Nephron (organoid): ENCODE measurements around the gene FSIP2.

Experiments used
- H3K27ac Mint-ChIP-seq, 3 experiments: 2 replicates each; pipeline ENCODE4 v1.8.0; 2020; ENCODE audit warnings: mixed read lengths in 3 of 3, mild to moderate bottlenecking in 2 of 3, moderate library complexity in 1 of 3
- H3K27me3 Mint-ChIP-seq: 2 replicates; pipeline ENCODE4 v1.8.0; 2021; ENCODE audit warnings: low read depth, mild to moderate bottlenecking, moderate library complexity, mixed read lengths
- H3K36me3 Mint-ChIP-seq: 2 replicates; pipeline ENCODE4 v1.8.0; 2020; ENCODE audit warnings: low read depth, mixed read lengths
- H3K4me1 Mint-ChIP-seq: 2 replicates; pipeline ENCODE4 v1.8.0; 2020; ENCODE audit warnings: mixed read lengths
- H3K4me3 Mint-ChIP-seq, 3 experiments: 2 replicates each; pipeline ENCODE4 v1.8.0; 2020; ENCODE audit warnings: mild to moderate bottlenecking in 3 of 3, mixed read lengths in 3 of 3, moderate library complexity in 2 of 3
- H3K9me3 Mint-ChIP-seq: 2 replicates; pipeline ENCODE4 v1.8.0; 2020; ENCODE audit warnings: mixed read lengths
- CTCF ChIP-seq, 3 experiments: fragments of 200-600 bp; sonication (generic); IDR thresholded peaks; one replicate each; pipeline ENCODE4 v1.5.0; 2021; ENCODE audit warnings: antibody characterized with exemption in 3 of 3; ENCODE audit not compliant: unreplicated experiment in 3 of 3

The FSIP2 gene

GRCh38 chr2:185790361-185790760, 51.8 kb downstream of the FSIP2 start:
- Mint-ChIP-seq H3K27ac (no peak overlapping the region), H3K4me3 (no peak overlapping the region), H3K4me1 (peaks cover 6% of the 10 kb centered on the region), H3K36me3 (peaks cover 12% of the 10 kb centered on the region), H3K27me3 (no peaks in the 10 kb centered on the region), H3K9me3 (no peaks in the 10 kb centered on the region)
- no peak for TF ChIP-seq CTCF (IDR thresholded peaks at IDR 0.05; ENCODE audit: unreplicated experiment in 3 of 3)

GRCh38 chr2:185793532-185794345, 55.1 kb downstream of the FSIP2 start:
- Mint-ChIP-seq H3K9me3 (no peaks in the 10 kb centered on the region), H3K27me3 (no peaks in the 10 kb centered on the region), H3K4me1 (no peaks in the 10 kb centered on the region), H3K36me3 (peaks cover 18% of the 10 kb centered on the region), H3K4me3 (no peak overlapping the region), H3K27ac (no peak overlapping the region)
- no peak for TF ChIP-seq CTCF (IDR thresholded peaks at IDR 0.05; ENCODE audit: unreplicated experiment in 3 of 3)

GRCh38 chr2:185796758-185797157, 58.2 kb downstream of the FSIP2 start:
- H3K4me1 Mint-ChIP-seq = no peaks in the 10 kb centered on the region
- TF ChIP-seq CTCF (IDR thresholded peaks at IDR 0.05; ENCODE audit: unreplicated experiment in 3 of 3) = no peak
- H3K27me3 Mint-ChIP-seq = no peaks in the 10 kb centered on the region
- peaks cover 15% of the 10 kb centered on the region for H3K36me3 Mint-ChIP-seq
- H3K9me3 Mint-ChIP-seq = no peaks in the 10 kb centered on the region
- H3K4me3 Mint-ChIP-seq = no peak overlapping the region
- no peak overlapping the region for H3K27ac Mint-ChIP-seq

- no peaks in the 10 kb centered on the region for H3K27me3 Mint-ChIP-seq
- no peaks in the 10 kb centered on the region for H3K4me1 Mint-ChIP-seq
- H3K4me3 Mint-ChIP-seq = no peak overlapping the region
- peaks cover 5% of the 10 kb centered on the region for H3K36me3 Mint-ChIP-seq
- no peak for TF ChIP-seq CTCF (IDR thresholded peaks at IDR 0.05; ENCODE audit: unreplicated experiment in 3 of 3)
- no peak overlapping the region for H3K27ac Mint-ChIP-seq
- H3K9me3 Mint-ChIP-seq = peaks cover 24% of the 10 kb centered on the region
Observed at GRCh38 chr2:185802926-185803325, 64.3 kb downstream of the FSIP2 start.

- H3K27me3 Mint-ChIP-seq = no peaks in the 10 kb centered on the region
- H3K9me3 Mint-ChIP-seq = peaks cover 35% of the 10 kb centered on the region
- no peak overlapping the region for H3K27ac Mint-ChIP-seq
- no peak overlapping the region for H3K4me3 Mint-ChIP-seq
- TF ChIP-seq CTCF (IDR thresholded peaks at IDR 0.05; ENCODE audit: unreplicated experiment in 3 of 3) = no peak
- peaks cover 6% of the 10 kb centered on the region for H3K36me3 Mint-ChIP-seq
- H3K4me1 Mint-ChIP-seq = no peaks in the 10 kb centered on the region
Observed at GRCh38 chr2:185806783-185807182, 68.2 kb downstream of the FSIP2 start.

- no peak for TF ChIP-seq CTCF (IDR thresholded peaks at IDR 0.05; ENCODE audit: unreplicated experiment in 3 of 3)
- no peak overlapping the region for H3K4me3 Mint-ChIP-seq
- H3K36me3 Mint-ChIP-seq = peaks cover 6% of the 10 kb centered on the region
- no peaks in the 10 kb centered on the region for H3K4me1 Mint-ChIP-seq
- peaks cover 35% of the 10 kb centered on the region for H3K9me3 Mint-ChIP-seq
- H3K27me3 Mint-ChIP-seq = no peaks in the 10 kb centered on the region
- H3K27ac Mint-ChIP-seq = no peak overlapping the region
Observed at GRCh38 chr2:185807351-185807750, 68.7 kb downstream of the FSIP2 start.
